ENCODE measurements around the gene LIN9. TPM values are rescaled to one million over a fixed set of nuclear protein-coding genes. Genes with fewer than 3 reads are reported as not detected.

The LIN9 gene
- total and polyA plus RNA-seq, 2 experiments from 2014 or later, result 11.8 to 16.9 TPM

GRCh38 chr1:226233293-226233692 is 75.7 kb downstream of the LIN9 start:
- TF ChIP-seq, protein P1, sequence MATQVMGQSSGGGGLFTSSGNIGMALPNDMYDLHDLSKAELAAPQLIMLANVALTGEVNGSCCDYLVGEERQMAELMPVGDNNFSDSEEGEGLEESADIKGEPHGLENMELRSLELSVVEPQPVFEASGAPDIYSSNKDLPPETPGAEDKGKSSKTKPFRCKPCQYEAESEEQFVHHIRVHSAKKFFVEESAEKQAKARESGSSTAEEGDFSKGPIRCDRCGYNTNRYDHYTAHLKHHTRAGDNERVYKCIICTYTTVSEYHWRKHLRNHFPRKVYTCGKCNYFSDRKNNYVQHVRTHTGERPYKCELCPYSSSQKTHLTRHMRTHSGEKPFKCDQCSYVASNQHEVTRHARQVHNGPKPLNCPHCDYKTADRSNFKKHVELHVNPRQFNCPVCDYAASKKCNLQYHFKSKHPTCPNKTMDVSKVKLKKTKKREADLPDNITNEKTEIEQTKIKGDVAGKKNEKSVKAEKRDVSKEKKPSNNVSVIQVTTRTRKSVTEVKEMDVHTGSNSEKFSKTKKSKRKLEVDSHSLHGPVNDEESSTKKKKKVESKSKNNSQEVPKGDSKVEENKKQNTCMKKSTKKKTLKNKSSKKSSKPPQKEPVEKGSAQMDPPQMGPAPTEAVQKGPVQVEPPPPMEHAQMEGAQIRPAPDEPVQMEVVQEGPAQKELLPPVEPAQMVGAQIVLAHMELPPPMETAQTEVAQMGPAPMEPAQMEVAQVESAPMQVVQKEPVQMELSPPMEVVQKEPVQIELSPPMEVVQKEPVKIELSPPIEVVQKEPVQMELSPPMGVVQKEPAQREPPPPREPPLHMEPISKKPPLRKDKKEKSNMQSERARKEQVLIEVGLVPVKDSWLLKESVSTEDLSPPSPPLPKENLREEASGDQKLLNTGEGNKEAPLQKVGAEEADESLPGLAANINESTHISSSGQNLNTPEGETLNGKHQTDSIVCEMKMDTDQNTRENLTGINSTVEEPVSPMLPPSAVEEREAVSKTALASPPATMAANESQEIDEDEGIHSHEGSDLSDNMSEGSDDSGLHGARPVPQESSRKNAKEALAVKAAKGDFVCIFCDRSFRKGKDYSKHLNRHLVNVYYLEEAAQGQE (IDR thresholded peaks at IDR 0.05; ENCODE audit: unreplicated experiment), result no peak
- TF ChIP-seq ZNF462 (CRISPR knock-in tag; IDR thresholded peaks at IDR 0.05) (no peak), ZNF331 (CRISPR knock-in tag; IDR thresholded peaks at IDR 0.05; ENCODE audit: low read depth) (no peak), EZH2phosphoT487 (IDR thresholded peaks at IDR 0.05; ENCODE audit: unreplicated experiment) (no peak)

More at GRCh38 chr1:226233293-226233692, 75.7 kb downstream of the LIN9 start:
- H3K4me1 Mint-ChIP-seq, result no peaks in the 10 kb centered on the region
- no peak overlapping the region for H3K27ac Mint-ChIP-seq
- no peak overlapping the region for H3K27ac ChIP-seq (ENCODE audit: low read depth)
- no peak overlapping the region for H3K4me2 ChIP-seq
- no peak overlapping the region for H3K4me3 ChIP-seq
- H3K36me3 ChIP-seq (ENCODE audit: insufficient read depth), result peaks cover 15% of the 10 kb centered on the region; the same call in 1 of the 2 replicates
- H4K20me1 ChIP-seq (replicated peaks; ENCODE audit: insufficient read depth), result no peaks in the 10 kb centered on the region
- no peaks in the 10 kb centered on the region for H3K79me2 ChIP-seq (replicated peaks; ENCODE audit: insufficient read depth)
- no peaks in the 10 kb centered on the region for H3K9me3 Mint-ChIP-seq
- no peak overlapping the region for H2AFZ ChIP-seq
- no peak for ATAC-seq
- no peaks in the 10 kb centered on the region; the same call in 1 of the 2 replicates for H3F3A ChIP-seq (replicated peaks; ENCODE audit: low read depth)
- H3K9me2 ChIP-seq (ENCODE audit: insufficient read depth), result no peaks in the 10 kb centered on the region
- H3K27me3 Mint-ChIP-seq (ENCODE audit: insufficient read depth, low read depth, poor library complexity), result no peaks in the 10 kb centered on the region
- no peak for DNase-seq (ENCODE audit: low spot score)
- no peak overlapping the region for H3K4me3 Mint-ChIP-seq
- peaks cover 31% of the 10 kb centered on the region for H3K36me3 Mint-ChIP-seq (ENCODE audit: low read depth)
- no peaks in the 10 kb centered on the region for H3K4me1 ChIP-seq (ENCODE audit: insufficient read depth)
- H3K27me3 ChIP-seq (ENCODE audit: insufficient read depth), result no peaks in the 10 kb centered on the region

Measured in GM23338 (cell line).